Astrocyte of the spinal cord (primary cell): Measurements from ENCODE around the gene LIG3.
"Not testable (repeated sequence)": the region's sequence is repeated elsewhere in the genome, so short reads cannot be mapped to it uniquely, and the experiment has no call there.

Experiments used
- DNase-seq: peaks from one replicate; pipeline ENCODE4 v3.0.0; 2011; ENCODE audit warnings: low read depth, low spot score
- H3K4me3 ChIP-seq: 2 replicates; pipeline ENCODE4 v1.5.1; 2011; ENCODE audit warnings: low read depth, mild to moderate bottlenecking, low read length, moderate library complexity
- in situ Hi-C: cut with HindIII; loops from 2 replicates; pipeline ENCODE4 v1.10.0; 2017; ENCODE audit warnings: low sequenced_read_pairs
- TF ChIP-seq, protein P1 (sequence below): IDR thresholded peaks from 2 replicates; pipeline ENCODE4 v1.5.1; 2012; ENCODE audit warnings: low read depth, mild to moderate bottlenecking, low read length, inconsistent platforms

LIG3 gene

DNA sequence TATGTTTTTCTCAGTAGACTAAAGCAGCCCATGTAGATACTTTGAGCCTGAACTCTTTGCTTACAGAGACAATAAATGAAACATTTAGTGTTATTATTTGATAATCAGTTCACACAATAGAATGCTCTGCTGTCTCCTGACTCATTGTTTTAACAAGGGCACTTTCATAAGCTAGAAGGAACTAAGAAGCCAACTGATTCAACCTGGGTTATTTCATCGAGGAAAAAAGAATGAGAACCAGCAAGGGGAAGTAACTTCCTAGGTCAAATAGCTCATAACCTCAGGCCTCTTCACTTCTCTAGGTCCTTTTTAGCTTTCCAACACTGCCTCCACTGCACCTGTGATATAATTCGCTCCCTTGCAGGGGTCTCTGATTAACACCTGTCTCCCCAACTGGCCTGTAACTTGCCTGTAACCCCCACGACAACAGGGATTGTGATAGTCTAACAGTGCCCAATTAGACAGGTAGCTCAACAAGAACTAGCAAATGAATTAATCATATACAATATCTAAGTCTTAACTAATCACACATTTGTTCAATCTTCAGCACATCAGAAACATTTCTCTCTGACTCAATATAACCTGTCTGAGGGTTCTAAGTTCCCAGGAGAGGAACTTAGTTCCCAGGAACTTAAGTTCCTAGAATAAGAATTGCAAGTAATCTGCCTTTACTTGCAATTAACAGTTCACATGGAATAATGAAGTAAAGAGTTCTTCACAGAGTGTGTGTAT lies 48.4 kb downstream of the LIG3 start:
- TF ChIP-seq, protein P1, sequence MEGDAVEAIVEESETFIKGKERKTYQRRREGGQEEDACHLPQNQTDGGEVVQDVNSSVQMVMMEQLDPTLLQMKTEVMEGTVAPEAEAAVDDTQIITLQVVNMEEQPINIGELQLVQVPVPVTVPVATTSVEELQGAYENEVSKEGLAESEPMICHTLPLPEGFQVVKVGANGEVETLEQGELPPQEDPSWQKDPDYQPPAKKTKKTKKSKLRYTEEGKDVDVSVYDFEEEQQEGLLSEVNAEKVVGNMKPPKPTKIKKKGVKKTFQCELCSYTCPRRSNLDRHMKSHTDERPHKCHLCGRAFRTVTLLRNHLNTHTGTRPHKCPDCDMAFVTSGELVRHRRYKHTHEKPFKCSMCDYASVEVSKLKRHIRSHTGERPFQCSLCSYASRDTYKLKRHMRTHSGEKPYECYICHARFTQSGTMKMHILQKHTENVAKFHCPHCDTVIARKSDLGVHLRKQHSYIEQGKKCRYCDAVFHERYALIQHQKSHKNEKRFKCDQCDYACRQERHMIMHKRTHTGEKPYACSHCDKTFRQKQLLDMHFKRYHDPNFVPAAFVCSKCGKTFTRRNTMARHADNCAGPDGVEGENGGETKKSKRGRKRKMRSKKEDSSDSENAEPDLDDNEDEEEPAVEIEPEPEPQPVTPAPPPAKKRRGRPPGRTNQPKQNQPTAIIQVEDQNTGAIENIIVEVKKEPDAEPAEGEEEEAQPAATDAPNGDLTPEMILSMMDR: no peak
- in situ Hi-C loops: no loop called here
- H3K4me3 ChIP-seq: no peak overlapping the region
- DNase-seq: no peak

DNA sequence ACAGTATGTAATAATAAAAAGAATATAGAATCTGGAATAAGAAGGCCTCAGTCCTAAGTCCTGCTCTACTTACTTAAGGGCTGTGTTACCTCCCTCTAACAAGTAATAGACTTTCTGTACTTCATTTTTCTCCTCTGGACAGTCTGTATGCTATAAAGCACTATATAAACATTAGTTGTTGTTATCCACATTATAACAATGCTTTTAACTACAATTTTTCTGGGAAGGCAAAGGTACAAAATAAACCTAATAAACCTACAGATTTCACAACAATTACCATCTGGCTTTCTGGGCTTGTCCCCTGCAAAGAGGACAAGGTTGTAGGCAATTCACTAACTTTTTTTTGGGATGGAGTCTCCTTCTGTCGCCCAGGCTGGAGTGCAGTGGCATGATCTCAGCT lies 50.5 kb downstream of the LIG3 start:
- DNase-seq: no peak
- in situ Hi-C loops: no loop called here
- H3K4me3 ChIP-seq: no peak overlapping the region
- TF ChIP-seq, protein P1: no peak

DNA sequence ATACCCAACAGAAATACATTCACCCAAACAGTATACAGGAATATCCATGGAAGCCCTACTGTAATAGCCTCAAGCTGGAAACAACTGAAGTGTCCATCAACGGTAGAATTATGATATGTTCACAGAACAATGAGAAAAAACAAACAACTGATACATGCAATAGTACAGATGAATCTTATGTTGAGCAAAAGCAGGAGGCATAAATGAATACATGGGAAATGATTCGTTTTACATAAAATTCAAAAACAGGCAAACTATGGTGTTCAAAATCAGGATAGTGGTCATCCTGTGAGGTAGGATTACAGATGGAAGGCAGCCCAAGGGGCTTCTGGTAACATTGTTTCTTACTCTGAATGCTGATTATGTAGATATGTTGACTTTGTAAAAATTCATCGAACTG lies 58.1 kb downstream of the LIG3 start:
- in situ Hi-C loops: no loop called here
- DNase-seq: no peak
- H3K4me3 ChIP-seq: no peak overlapping the region
- TF ChIP-seq, protein P1: no peak

DNA sequence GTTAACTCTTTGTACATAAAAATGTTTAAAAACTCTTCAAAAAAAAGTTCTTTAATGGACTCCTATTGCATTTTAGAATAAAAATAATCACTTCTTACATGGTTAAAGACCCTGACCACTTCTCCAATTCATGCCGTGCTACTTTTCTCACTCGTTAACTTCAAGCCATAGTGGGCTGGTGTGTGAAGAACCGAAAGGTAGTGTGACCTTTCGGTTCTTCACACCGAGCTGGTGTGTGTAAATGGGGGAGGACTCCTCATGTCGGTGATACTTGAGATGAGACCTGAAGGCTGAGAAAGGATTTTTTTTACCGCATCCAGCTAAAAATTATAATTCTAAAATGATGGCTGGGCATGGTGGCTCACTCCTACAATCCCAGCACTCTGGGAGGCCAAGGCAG lies 61.1 kb downstream of the LIG3 start:
- no peak for DNase-seq

DNA sequence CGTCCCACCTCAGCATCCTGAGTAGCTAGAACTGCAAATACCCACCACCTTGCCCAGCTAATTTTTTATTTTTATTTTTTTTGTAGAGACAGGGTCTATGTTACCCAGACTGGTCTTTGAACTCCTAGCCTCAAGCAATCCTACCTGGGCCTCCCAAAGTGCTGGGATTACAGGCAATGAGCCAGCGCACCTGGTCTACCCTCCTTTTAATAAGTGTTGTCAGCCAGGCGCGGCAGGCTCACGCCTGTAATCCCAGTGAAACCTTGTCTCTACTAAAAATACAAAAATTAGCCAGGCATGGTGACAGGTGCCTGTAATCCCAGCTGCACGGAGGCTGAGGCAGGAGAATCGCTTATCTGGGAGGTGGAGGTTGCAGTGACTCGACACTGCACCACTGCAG lies 63.9 kb downstream of the LIG3 start:
- TF ChIP-seq, protein P1: no peak
- H3K4me3 ChIP-seq: no peak overlapping the region
- DNase-seq: no peak
- in situ Hi-C loops: no loop called here

More for the DNA sequence above, 61.1 kb downstream of the LIG3 start:
- no peak overlapping the region for H3K4me3 ChIP-seq
- TF ChIP-seq, protein P1: no peak
- in situ Hi-C loops: no loop called here

DNA sequence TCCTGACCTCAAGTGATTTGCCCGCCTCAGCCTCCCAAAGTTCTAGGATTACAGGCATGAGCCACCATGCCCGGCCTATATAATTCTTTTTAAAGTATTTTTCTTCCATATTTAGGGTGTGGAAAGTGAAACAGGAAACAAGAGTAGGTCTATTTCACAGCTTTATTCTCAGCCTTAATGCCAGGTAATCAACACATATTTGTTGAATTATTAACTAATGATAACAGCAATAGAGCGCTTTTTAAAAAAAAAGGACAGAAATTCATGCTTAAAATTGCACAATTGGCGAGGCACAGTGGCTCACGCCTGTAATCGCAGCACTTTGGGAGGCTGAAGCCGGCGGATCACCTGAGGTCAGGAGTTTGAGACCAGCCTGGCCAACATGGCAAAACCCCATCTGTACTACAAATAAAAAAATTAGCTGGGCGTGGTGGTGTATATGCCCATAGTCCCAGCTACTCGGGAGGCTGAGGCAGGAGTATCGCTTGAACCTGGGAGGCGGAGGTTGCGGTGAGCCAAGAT lies 65.2 kb downstream of the LIG3 start:
- DNase-seq, H3K4me3 ChIP-seq, in situ Hi-C loops: not testable (repeated sequence)

DNA sequence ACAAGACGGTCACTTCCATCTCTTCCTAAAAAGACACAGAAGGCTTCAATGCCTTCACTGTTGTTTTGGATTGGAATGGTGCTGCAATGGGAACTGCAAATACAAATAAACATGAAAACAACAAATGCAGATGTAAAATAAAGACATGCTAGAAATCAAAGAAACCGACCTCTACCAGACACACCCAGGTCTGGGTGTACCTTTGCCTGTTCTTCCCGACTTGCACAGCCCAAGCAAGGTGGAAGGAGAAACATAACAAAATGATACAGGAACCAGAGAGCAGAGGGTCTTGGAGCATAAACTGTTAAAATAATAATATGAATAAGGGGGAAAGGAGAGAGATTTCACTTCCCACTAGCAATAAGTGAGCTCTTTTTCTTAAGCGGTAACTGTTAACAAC lies 65.9 kb downstream of the LIG3 start:
- DNase-seq: no peak
- TF ChIP-seq, protein P1: no peak
- in situ Hi-C loops: no loop called here
- peak overlapping the region; percentile 1 for H3K4me3 ChIP-seq
